Duodenal mucosa (tissue), 2 donors: Measurements from ENCODE around the gene ADRM1.

Source experiments
- H3K27ac ChIP-seq: one replicate; pipeline ENCODE4 v1.7.0; 2013; ENCODE audit warnings: low read depth, low read length
- H3K27me3 ChIP-seq, 2 donors: one replicate each; pipeline ENCODE4 v1.7.0; 2013; ENCODE audit warnings: low read length in 2 of 2, control low read depth in 1 of 2; ENCODE audit not compliant: insufficient read depth in 2 of 2, control insufficient read depth in 1 of 2
- H3K36me3 ChIP-seq, 2 donors: one replicate each; pipeline ENCODE4 v1.7.0; 2013; ENCODE audit warnings: low read length in 2 of 2, control low read depth in 1 of 2; ENCODE audit not compliant: insufficient read depth in 2 of 2, control insufficient read depth in 1 of 2
- H3K4me1 ChIP-seq, 2 donors: one replicate each; pipeline ENCODE4 v1.7.0; 2013; ENCODE audit warnings: low read length in 2 of 2, control low read depth in 1 of 2; ENCODE audit not compliant: insufficient read depth in 2 of 2, control insufficient read depth in 1 of 2
- H3K4me3 ChIP-seq, 2 donors: one replicate each; pipeline ENCODE4 v1.7.0; 2013; ENCODE audit warnings: low read length in 2 of 2, low read depth in 1 of 2
- H3K9ac ChIP-seq, 2 donors: one replicate each; pipeline ENCODE4 v1.7.0; 2013; ENCODE audit warnings: low read length in 2 of 2, low read depth in 1 of 2
- H3K9me3 ChIP-seq, 2 donors: one replicate each; pipeline ENCODE4 v1.7.0; 2013; ENCODE audit warnings: low read length in 2 of 2, control low read depth in 1 of 2; ENCODE audit not compliant: control insufficient read depth in 1 of 2

Gene ADRM1

DNA sequence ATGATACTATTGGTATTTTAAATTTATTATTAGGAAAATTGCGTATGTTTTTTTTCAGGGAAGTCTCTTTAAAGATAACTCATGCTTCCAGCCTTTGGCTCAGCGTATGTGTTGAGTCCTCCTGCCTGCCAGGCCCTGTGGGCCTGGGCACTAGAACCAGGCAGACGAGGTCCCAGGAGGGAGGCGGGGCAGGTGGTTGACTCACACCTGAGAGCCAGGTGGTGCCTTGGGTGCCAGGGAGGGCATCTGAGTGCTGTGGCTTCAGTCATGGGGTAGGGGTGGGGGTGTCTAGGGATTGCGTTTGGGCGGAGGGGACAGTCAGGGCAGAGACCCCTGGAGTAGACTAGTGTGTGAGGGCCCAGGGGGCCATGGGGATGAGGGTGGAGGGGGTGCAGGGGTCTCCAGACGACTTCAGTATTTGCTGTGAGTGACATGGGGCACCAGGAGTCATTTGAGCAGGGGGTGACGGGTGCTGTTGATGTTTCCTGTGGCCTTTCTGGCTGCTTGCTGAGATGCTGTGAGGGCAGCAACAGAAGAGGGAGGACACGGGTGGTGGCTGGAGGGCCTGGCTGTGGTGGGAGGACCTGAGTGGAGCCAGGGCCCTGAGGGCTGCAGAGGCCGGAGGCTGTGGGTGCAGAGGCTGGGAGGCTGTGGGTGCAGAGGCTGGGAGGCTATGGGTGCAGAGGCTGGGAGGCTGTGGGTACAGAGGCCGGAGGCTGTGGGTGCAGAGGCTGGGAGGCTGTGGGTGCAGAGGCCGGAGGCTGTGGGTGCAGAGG is 14.8 kb upstream of the ADRM1 start:
- Histone ChIP-seq H3K27me3 (no peaks in the 10 kb centered on the region), H3K36me3 (peaks cover 30 to 81% of the 10 kb centered on the region in 2 donors), H3K9ac (no peak overlapping the region), H3K4me1 (no peaks in the 10 kb centered on the region), H3K4me3 (no peak overlapping the region), H3K9me3 (no peaks in the 10 kb centered on the region), H3K27ac (no peak overlapping the region)

GRCh38 chr20:62288535-62289105 is 14.2 kb upstream of the ADRM1 start:
- Histone ChIP-seq H3K36me3 (peaks cover 35 to 79% of the 10 kb centered on the region in 2 donors), H3K9me3 (no peaks in the 10 kb centered on the region), H3K27me3 (no peaks in the 10 kb centered on the region), H3K4me1 (no peaks in the 10 kb centered on the region), H3K9ac (no peak overlapping the region), H3K4me3 (no peak overlapping the region), H3K27ac (no peak overlapping the region)

DNA sequence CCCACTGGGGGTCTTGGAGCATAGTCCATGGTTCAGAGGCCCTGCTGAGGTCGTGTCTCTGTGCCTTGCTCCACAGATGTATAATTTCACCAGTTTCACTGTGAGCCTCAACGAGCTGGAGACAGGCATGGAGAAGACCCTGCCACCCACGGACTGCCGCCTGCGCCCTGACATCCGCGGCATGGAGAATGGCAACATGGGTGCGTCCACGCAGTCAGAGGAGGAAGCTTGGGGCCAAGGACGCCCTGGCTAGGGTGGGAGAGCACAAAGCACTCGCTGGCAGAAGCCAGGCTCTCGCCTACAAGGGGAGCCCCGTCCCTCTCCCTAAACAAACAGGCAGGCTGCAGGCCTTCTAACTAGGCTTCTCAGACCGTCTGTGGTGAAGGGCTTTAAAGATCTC is 13.7 kb upstream of the ADRM1 start:
- Histone ChIP-seq H3K9me3 (no peaks in the 10 kb centered on the region), H3K9ac (no peak overlapping the region), H3K27me3 (no peaks in the 10 kb centered on the region), H3K4me1 (no peaks in the 10 kb centered on the region), H3K36me3 (peaks cover 36 to 79% of the 10 kb centered on the region in 2 donors), H3K4me3 (no peak overlapping the region), H3K27ac (no peak overlapping the region)

GRCh38 chr20:62289898-62290297 is 12.9 kb upstream of the ADRM1 start:
- Histone ChIP-seq H3K9ac (no peak overlapping the region), H3K4me1 (no peaks in the 10 kb centered on the region), H3K36me3 (peaks cover 36 to 76% of the 10 kb centered on the region in 2 donors), H3K9me3 (no peaks in the 10 kb centered on the region), H3K27ac (no peak overlapping the region), H3K4me3 (no peak overlapping the region), H3K27me3 (no peaks in the 10 kb centered on the region)

- no peaks in the 10 kb centered on the region for H3K4me1 ChIP-seq
- no peak overlapping the region for H3K4me3 ChIP-seq
- H3K27me3 ChIP-seq, result no peaks in the 10 kb centered on the region
- peaks cover 35 to 74% of the 10 kb centered on the region in 2 donors for H3K36me3 ChIP-seq
- H3K9me3 ChIP-seq, result no peaks in the 10 kb centered on the region
- H3K9ac ChIP-seq, result no peak overlapping the region
- no peak overlapping the region for H3K27ac ChIP-seq
Measured at GRCh38 chr20:62291251-62292066, 11.3 kb upstream of the ADRM1 start.

- H3K9me3 ChIP-seq, result no peaks in the 10 kb centered on the region
- no peak overlapping the region for H3K4me3 ChIP-seq
- H3K27me3 ChIP-seq, result no peaks in the 10 kb centered on the region
- no peak overlapping the region for H3K27ac ChIP-seq
- peaks cover 41 to 73% of the 10 kb centered on the region in 2 donors for H3K36me3 ChIP-seq
- no peak overlapping the region for H3K9ac ChIP-seq
- H3K4me1 ChIP-seq, result no peaks in the 10 kb centered on the region
Measured at GRCh38 chr20:62292108-62292507, 10.7 kb upstream of the ADRM1 start.

DNA sequence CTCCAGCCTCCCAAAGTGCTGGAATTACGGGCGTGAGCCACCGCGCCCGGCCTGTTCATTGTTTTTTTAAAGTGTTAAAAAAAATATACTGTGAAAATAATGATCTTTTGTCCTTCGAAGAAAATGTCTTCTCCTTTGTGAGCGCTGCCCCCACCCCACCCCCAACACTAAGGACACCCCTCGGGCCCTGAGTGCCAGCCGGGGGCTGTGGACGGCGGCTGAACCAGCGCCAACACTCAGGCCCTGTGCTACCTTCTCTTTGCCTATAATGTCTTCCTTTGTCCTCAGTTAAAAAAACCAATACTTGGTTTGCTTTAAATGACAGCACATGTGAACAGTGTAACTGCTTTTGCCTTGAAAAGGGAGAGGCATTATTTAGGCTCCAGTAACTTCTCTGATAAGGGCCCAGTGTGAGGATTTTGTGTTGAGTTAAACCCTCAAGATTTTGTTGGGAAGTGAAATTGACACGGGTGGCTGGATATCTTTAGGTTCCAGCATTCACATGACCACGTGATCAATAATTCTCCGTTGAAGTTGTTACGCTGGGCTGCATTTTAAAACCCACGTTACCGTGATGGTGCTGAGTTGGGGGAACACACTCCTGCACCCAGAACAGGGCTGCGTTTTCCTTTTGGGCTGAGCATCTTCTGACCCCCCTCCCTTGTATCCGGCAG is 9.5 kb upstream of the ADRM1 start:
- H3K4me3 ChIP-seq, result no peak overlapping the region
- H3K9me3 ChIP-seq, result no peaks in the 10 kb centered on the region
- H3K27me3 ChIP-seq, result no peaks in the 10 kb centered on the region
- no peak overlapping the region for H3K27ac ChIP-seq
- peaks cover 41 to 63% of the 10 kb centered on the region in 2 donors for H3K36me3 ChIP-seq
- H3K9ac ChIP-seq, result no peak overlapping the region
- H3K4me1 ChIP-seq, result no peaks in the 10 kb centered on the region

GRCh38 chr20:62293946-62294345 is 8.9 kb upstream of the ADRM1 start:
- no peak overlapping the region for H3K4me3 ChIP-seq
- no peak overlapping the region for H3K9ac ChIP-seq
- no peaks in the 10 kb centered on the region for H3K4me1 ChIP-seq
- H3K27me3 ChIP-seq, result no peaks in the 10 kb centered on the region
- no peak overlapping the region for H3K27ac ChIP-seq
- H3K9me3 ChIP-seq, result no peaks in the 10 kb centered on the region
- H3K36me3 ChIP-seq, result peaks cover 41 to 66% of the 10 kb centered on the region in 2 donors

DNA sequence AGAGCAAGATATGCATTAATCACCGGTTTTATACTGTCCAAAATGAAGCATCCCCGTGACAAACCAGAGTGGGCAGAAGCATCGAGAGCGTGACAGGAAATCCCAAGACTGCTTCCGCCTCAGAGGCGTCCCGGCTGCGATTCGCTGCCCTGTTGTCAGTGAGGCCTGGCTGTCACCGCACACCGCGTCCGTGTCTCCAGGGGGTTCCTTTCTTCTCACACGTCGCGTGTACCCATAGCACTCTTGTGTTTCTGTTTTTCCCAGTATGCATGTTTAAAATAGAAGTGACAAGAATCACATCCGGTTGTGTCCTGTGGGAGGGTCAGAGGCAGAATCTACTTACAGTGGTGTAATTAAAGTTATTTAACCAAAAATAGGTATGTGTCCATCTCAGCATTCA is 8.3 kb upstream of the ADRM1 start:
- peaks cover 41 to 62% of the 10 kb centered on the region in 2 donors for H3K36me3 ChIP-seq
- H3K9me3 ChIP-seq, result no peaks in the 10 kb centered on the region
- H3K27me3 ChIP-seq, result no peaks in the 10 kb centered on the region
- H3K4me3 ChIP-seq, result no peak overlapping the region
- no peak overlapping the region for H3K27ac ChIP-seq
- no peak overlapping the region for H3K9ac ChIP-seq
- H3K4me1 ChIP-seq, result no peaks in the 10 kb centered on the region
